Measurements from ENCODE around the gene FGF5.

DNA sequence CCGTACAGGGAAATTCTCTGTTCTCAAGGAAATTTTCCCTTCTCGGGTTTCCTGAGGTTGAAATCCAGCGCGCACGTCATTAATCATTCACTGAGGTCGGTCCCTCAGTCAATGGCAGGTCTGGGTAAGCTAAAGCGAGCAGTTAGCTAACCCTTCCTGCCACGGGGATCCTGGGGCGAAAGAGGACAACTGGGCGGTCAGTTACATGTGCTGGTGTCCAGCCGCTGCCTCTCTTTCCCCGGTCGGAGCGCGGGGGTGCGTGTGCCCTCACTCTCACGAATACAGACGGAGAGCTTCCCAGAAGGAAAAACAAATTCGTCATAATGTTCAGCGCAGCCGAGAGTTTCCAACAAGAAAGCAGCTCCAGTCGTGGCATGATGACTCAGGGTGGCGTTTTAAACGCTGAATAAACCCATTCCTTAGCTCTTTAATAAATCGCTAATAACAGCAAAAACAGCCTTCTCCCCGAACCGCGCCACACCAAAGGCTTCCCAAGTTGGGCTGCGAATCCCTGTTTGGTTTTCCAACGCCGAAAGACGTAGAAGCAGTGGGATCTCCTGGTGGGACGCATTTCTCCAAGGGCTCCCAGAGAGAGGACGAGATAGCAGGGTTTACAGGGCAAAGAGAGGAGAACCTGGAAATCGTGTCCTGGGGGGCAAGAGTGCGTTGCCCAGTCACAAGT, 752 bp upstream of the FGF5 start:
- TF ChIP-seq GATA3 (IDR thresholded peaks at IDR 0.05; ENCODE audit: low read depth, low read length) (no peak), GATA2 (IDR thresholded peaks at IDR 0.05; ENCODE audit: low read depth, low read length) (no peak)
